ENCODE measurements around the gene FADS3.

FADS3 gene

DNA sequence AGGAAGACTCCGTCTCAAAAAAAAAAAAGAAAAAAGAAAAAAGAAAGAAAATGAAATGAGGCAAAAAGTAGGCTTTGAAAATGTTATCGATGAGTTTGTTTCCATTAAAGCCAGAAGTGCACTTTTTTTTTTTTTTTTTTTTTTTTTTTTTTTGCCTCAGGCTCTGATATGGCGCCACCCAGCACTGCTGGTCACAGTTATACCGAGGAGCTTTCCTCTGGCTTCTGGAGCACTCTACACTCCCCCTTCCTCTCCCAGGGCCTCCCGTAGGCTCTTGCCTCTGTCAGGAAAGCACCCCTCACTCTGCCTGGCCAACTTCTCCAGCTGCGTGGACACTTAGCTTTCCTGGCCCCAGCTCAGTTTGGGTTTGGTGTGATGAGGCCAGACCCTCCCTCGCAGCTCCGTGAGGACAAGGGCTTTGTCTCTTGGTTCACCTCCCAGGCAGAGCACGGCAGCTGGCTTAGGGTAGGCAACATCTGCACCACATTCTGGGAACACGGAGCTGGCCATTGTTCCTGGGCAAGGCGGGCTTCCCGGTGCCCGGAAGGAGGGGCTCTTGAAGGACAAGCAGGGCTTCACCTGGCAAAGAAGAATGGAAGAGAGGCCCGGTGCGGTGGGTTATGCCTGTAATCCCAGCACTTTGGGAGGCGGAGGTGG is 46.3 kb downstream of the FADS3 start:
- no peak for DNase-seq (ENCODE audit: low spot score)
- TF ChIP-seq, protein P1, sequence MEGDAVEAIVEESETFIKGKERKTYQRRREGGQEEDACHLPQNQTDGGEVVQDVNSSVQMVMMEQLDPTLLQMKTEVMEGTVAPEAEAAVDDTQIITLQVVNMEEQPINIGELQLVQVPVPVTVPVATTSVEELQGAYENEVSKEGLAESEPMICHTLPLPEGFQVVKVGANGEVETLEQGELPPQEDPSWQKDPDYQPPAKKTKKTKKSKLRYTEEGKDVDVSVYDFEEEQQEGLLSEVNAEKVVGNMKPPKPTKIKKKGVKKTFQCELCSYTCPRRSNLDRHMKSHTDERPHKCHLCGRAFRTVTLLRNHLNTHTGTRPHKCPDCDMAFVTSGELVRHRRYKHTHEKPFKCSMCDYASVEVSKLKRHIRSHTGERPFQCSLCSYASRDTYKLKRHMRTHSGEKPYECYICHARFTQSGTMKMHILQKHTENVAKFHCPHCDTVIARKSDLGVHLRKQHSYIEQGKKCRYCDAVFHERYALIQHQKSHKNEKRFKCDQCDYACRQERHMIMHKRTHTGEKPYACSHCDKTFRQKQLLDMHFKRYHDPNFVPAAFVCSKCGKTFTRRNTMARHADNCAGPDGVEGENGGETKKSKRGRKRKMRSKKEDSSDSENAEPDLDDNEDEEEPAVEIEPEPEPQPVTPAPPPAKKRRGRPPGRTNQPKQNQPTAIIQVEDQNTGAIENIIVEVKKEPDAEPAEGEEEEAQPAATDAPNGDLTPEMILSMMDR (IDR thresholded peaks at IDR 0.05; ENCODE audit: extremely low read depth, missing control alignments), result no peak

DNA sequence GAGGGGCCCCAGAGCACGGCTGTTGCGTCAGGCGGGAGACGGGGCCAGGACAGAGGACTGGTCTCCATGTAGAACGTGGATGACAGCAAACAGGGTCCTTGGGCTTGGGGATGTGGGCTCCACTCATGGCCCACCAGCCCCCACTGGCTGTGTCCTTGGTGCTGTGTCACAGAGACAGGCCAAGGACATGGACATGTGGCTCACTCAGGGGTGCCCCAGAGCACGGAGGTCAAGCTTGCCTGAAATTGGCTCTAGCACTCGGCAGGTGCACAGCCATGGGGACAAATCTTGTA is 48.9 kb downstream of the FADS3 start:
- TF ChIP-seq, protein P1 (IDR thresholded peaks at IDR 0.05; ENCODE audit: extremely low read depth, missing control alignments), result no peak

GRCh38 chr11:61841636-61842527 is 49.5 kb downstream of the FADS3 start:
- no peak for DNase-seq (ENCODE audit: low spot score)
- TF ChIP-seq, protein P1 (IDR thresholded peaks at IDR 0.05; ENCODE audit: extremely low read depth, missing control alignments), result no peak

More for the DNA sequence above, 48.9 kb downstream of the FADS3 start:
- no peak for DNase-seq (ENCODE audit: low spot score)

DNA sequence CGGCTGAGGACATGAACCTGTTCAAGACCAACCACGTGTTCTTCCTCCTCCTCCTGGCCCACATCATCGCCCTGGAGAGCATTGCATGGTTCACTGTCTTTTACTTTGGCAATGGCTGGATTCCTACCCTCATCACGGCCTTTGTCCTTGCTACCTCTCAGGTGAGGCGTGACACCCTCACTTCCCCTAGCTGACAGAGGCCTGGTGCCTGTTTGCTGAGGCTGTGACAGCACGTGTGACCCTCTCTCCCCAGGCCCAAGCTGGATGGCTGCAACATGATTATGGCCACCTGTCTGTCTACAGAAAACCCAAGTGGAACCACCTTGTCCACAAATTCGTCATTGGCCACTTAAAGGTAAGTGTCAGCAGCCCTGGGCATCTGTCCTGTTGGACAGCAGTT is 51.0 kb downstream of the FADS3 start:
- TF ChIP-seq, protein P1 (IDR thresholded peaks at IDR 0.05; ENCODE audit: extremely low read depth, missing control alignments), result no peak
- DNase-seq (ENCODE audit: low spot score), result no peak

- no peak for DNase-seq (ENCODE audit: low spot score)
- TF ChIP-seq, protein P1 (IDR thresholded peaks at IDR 0.05; ENCODE audit: extremely low read depth, missing control alignments), result no peak
These were observed 51.6 kb downstream of the FADS3 start for GRCh38 chr11:61839742-61840141.

GRCh38 chr11:61838921-61839320 is 52.4 kb downstream of the FADS3 start:
- TF ChIP-seq, protein P1 (IDR thresholded peaks at IDR 0.05; ENCODE audit: extremely low read depth, missing control alignments), result no peak
- no peak for DNase-seq (ENCODE audit: low spot score)

DNA sequence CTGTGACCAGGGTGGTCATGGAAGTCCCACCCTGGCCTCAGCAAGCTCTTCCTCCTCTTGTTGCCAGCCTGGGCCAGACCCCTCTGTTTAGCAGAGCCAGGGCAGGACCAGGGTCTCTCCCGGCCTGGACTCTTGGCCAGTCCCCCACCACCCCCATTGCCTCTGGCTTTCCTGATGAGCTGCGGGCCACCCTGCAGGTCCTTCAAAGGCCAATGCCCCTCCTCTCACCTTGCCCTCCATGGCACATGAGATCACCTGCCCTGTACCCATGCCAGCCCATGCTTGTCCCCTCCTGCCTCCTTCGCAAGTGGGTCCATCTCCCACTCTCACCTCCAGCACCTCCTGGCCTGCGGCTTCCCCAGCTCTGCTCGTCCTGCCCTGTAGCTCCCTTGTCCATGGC is 52.8 kb downstream of the FADS3 start:
- no peak for DNase-seq (ENCODE audit: low spot score)

More for the DNA sequence above, 52.8 kb downstream of the FADS3 start:
- TF ChIP-seq, protein P1 (IDR thresholded peaks at IDR 0.05; ENCODE audit: extremely low read depth, missing control alignments), result no peak
